NCI-H82 treated with DMSO at 0.1 percent for 48 hours (cell line): ENCODE data around the gene CXCL5.
A peak's percentile ranks its signal among the peaks of the same experiment; 100 is the strongest.

Source experiments
- DNase-seq: peaks from one replicate; lab custom pipeline; 2025; ENCODE audit not compliant: unreplicated experiment; lab: John Stamatoyannopoulos, UW

CXCL5 gene

GRCh38 chr4:73998040-73999011 is at the start of gene CXCL5:
Gene CXCL5, minus strand, starts transcription at chr4:73998677. Its CDS starts 96 bp downstream, at chr4:73998581.
- no peak for DNase-seq

GRCh38 chr4:74047152-74047551 is 48.7 kb upstream of the CXCL5 start:
- DNase-seq: no peak

DNA sequence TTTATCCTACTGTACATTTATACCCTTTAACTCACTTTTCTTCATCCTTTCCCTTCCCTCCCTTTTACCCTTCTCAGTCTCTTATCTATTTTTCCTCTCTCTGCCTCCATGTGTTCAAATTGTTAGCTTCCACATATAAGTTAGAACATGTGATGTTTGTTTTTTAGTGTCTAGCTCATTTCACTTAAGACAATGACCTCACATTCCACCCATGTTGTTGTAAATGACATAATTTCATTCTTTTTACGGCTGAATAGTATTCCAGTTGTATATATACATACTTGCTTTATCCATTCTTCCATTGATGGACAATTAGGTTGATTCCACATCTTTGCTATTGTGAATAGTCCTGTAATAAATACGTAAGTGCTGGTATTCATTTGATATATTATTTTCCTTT is 47.3 kb upstream of the CXCL5 start:
- DNase-seq: no peak

DNA sequence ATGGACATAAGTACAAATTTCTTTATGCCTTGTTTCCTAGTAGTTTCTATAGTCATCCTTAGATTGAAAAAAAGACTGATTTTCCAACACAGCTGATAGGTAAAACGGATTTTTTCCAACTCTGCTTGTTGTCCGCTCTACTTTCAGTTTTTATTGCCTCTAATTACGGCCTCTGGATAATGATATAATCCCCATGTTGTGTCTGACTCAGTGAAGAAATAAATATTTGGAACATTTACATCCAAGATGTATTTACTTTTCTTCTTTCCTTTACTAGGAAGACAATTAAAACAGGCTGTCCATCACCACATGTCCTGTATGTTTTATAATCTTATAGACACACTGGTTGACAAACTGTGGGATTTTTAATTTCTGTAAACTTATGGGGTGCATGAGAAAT is 46.8 kb upstream of the CXCL5 start:
- DNase-seq: no peak

DNA sequence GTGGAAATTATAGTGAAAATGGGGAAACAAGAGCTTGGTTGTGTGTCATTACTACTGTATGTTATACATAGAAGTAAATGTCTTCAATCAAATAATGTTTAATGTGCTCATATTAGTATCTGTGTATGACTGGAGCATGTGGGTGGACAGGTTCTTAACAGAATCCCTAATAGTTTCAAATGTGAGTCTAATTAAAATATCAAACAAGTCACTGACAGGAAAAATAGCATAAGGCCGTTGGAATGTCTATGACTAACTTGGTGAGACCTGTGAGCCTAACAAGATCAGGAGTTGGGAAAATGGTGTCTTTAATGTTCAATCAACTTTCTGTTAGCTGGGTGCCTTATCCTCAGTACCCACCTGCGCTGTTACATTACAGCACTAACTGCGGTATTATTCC is 46.2 kb upstream of the CXCL5 start:
- DNase-seq: no peak

- peak; percentile 2 for DNase-seq
These were observed 44.2 kb upstream of the CXCL5 start for GRCh38 chr4:74042681-74043080.

DNA sequence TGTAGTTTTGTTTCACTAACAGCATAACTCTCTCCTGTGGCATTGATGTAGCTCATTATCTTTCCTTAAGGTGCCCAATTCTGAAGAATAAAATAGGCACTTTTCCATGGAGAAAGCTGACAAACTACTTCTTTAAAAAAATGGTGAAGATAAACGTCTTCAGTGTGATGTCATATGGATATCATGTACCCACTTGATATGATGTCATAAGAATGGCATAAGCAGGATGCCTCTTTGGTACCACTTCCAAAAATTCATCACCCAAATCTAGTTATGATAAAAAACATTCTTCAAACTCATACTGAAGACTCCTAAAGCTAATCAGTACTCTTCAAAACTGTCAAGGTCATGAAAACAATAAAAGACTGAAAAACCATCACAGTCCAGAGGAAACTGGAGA is 42.9 kb upstream of the CXCL5 start:
- no peak for DNase-seq

DNA sequence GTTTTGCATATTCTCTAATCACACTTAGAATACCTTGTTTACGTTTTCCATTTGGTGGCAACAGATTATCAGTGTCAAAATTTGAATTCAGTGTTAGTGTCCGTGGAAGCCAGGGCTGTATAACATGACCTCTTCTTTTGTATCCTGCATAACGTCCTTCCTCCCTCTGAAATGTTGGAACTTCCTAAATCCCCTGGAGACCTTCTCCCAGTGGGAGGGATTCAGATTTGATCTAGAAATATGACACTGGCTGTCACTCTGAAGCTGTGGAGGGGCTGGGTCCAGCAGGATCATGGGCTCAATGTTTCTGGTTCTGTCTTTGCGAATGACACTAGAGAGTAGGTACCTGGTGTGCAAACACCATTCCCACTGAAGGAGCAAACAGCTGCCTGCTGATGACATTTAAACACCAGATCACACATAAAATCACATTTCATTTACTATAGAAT is 40.9 kb upstream of the CXCL5 start:
- no peak for DNase-seq

DNA sequence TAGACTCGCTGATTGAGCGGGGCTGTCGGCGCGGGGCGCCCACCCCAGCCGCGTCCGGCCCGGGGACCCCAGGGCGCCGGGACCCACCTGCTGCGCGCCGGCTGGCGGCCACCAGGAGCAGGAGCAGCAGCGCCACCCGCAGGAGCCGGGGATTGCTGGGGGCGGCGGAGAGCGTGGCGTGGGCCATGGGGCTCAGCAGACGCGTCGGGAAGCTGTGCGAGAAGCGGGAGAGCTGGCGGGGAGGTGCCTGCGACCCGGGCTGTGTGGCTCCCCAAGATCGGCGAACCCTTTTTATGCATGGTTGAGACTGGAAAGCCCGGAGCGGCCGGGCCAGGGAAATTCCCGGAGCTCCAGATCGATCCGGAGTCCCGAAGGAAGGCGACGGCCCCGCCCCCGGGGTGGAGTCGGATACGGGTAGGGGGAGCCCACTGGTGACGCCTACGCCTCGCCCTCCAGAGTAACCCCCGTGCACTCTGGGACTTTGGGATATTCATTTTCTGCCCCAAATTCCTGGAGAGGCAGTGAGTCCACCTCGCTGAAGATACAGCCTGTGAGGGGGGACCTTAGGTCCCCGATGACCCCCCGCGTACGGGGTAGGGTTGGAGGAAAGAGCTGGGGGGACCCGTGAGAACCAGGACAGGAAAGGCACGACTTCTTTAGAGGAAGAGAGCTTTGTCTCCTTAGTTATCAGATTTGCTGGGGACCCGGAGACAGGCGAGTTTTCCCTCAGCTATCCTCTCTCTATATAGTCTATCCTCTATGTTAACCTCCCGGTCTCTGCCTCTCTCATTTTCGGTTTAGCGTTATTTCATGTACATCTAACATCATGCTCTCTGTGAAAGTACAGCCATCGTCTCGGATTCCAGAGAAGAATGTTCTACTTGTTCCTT is 40.2 kb upstream of the CXCL5 start, which contains the start of gene CXCL3:
CXCL3 (minus strand) TSS at position 265 of the 890 bp plus-strand sequence; CDS start at position 187, 78 bp downstream.
- no peak for DNase-seq

DNA sequence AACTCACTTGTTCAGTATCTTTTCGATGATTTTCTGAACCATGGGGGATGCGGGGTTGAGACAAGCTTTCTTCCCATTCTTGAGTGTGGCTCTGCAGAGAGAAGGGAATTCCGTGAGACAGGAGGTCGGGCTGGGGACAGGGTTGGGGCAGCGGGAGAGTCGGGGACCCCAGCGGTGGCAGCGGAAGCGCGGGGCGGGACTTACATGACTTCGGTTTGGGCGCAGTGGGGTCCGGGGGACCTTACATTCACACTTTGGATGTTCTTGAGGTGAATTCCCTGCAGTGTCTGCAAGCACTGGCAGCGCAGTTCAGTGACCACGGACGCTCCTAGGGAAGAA is 39.6 kb upstream of the CXCL5 start:
- DNase-seq: no peak

GRCh38 chr4:74037076-74037955 is 38.8 kb upstream of the CXCL5 start:
- DNase-seq: peak; percentile 4

- DNase-seq: no peak
These were observed 35.3 kb upstream of the CXCL5 start for GRCh38 chr4:74033739-74034138.

GRCh38 chr4:74032064-74032463 is 33.6 kb upstream of the CXCL5 start:
- DNase-seq: no peak

DNA sequence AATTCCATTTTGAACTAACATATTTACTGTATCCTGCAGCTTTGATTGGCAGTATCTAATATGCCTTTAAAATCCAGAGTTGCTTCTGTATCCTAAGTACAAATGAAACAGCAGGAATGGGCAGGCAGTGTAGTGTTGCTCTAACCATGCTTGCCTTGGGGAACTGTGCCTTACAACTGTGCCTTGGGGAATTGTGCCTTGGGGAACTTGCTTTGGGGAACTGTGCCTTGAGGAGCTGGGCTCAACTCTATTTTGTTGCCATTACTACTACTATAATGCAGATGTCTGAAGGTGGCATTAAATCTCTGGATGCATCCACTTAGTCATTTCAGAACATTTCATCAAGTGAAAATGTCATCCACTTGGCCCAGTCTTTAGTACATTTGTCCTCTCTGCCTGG is 33.1 kb upstream of the CXCL5 start:
- no peak for DNase-seq

DNA sequence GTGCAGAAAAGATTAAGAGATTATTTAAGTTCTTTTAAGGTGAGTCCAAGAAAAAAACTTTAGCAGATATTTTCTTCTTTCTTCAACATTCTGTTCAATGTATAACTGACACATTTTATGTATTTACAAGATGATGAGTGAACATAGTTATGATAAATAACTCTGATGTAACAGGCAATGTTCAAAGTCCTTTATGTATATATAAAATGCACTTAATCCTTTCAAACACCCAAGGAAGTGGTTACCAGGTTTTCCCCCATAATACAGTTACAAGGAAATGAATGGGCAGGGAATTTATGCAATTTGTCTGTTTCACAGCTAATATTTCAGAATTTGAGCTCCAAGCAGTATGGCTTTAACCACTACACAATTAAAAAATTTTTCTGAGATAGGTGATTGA is 31.8 kb upstream of the CXCL5 start:
- DNase-seq: no peak

GRCh38 chr4:74028504-74028903 is 30.0 kb upstream of the CXCL5 start:
- DNase-seq: no peak

- no peak for DNase-seq
These were observed 25.2 kb upstream of the CXCL5 start for GRCh38 chr4:74023709-74024108.

GRCh38 chr4:74021601-74022000 is 23.1 kb upstream of the CXCL5 start:
- DNase-seq: no peak

DNA sequence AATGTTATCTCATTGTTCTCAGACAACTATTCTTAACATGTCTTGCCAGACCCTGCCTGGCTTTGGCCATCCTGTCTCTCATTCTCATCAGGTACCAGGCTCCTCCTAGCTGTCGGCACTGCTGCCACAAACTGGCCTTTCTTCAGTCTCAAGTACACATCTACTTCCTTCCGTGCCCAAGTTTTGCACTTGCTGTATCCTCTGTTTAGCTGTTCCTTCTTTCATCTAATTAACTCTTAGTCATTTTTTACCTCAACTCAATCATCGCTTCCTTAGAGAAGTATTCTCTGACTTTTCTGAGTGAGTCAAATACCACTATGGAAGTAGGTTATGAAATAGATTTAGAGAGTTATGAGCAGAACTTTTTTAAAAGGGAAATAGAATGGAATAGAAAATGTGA is 20.3 kb upstream of the CXCL5 start:
- DNase-seq: no peak

DNA sequence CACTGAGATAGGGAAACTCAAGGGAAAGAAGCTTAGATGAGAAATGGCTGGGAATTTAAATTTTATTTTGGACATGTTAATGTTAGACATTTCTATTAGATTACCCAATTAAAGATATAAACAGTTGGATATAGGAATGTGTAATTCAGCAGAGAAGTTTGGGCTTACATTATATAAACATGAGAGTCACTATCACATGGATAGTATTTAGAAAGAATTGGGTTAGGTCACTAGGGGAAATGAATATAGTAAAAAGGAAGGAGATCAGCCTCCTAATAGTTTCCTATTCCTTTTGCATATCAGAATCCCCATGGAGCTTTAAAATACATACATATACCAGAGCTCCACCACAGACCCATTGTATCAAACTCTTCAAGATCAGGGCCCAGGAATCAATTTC is 19.6 kb upstream of the CXCL5 start:
- no peak for DNase-seq

- no peak for DNase-seq
These were observed 17.6 kb upstream of the CXCL5 start for GRCh38 chr4:74016068-74016467.
